ENCODE measurements around the gene SCN4B. TPM values are rescaled to one million over a fixed set of nuclear protein-coding genes. Genes with fewer than 3 reads are reported as not detected.

Gene SCN4B
- total RNA-seq, 1 experiment from 2014 or later = not detected

- no peak overlapping the region for H3K4me2 ChIP-seq (ENCODE audit: low read depth, low read length, poor library complexity, severe bottlenecking)
- no peaks in the 10 kb centered on the region for H3K27me3 ChIP-seq (ENCODE audit: low read length)
- H3K9me3 ChIP-seq (ENCODE audit: low read length) = no peaks in the 10 kb centered on the region
- no peaks in the 10 kb centered on the region for H3K36me3 ChIP-seq (ENCODE audit: insufficient read depth, low read length)
- no peak for DNase-seq
- H3K9me2 ChIP-seq (replicated peaks; ENCODE audit: insufficient read depth, low read length) = no peaks in the 10 kb centered on the region
- H3K79me2 ChIP-seq (ENCODE audit: low read length) = no peaks in the 10 kb centered on the region
- no peak overlapping the region for H3K4me3 ChIP-seq (ENCODE audit: low read length)
- H2AFZ ChIP-seq (ENCODE audit: low read length) = no peak overlapping the region
- H4K20me1 ChIP-seq (ENCODE audit: insufficient read depth, low read depth, low read length) = no peaks in the 10 kb centered on the region
- H3K4me1 ChIP-seq (ENCODE audit: low read length) = 0 out of 2 replicates have a peak, but pooled peaks cover 2% of the 10 kb centered on the region
- H3K9ac ChIP-seq (ENCODE audit: low read length) = no peak overlapping the region
- no peak overlapping the region for H3K27ac ChIP-seq (ENCODE audit: low read length)
Observed at GRCh38 chr11:118099838-118100556, 52.6 kb downstream of the SCN4B start.

DNA sequence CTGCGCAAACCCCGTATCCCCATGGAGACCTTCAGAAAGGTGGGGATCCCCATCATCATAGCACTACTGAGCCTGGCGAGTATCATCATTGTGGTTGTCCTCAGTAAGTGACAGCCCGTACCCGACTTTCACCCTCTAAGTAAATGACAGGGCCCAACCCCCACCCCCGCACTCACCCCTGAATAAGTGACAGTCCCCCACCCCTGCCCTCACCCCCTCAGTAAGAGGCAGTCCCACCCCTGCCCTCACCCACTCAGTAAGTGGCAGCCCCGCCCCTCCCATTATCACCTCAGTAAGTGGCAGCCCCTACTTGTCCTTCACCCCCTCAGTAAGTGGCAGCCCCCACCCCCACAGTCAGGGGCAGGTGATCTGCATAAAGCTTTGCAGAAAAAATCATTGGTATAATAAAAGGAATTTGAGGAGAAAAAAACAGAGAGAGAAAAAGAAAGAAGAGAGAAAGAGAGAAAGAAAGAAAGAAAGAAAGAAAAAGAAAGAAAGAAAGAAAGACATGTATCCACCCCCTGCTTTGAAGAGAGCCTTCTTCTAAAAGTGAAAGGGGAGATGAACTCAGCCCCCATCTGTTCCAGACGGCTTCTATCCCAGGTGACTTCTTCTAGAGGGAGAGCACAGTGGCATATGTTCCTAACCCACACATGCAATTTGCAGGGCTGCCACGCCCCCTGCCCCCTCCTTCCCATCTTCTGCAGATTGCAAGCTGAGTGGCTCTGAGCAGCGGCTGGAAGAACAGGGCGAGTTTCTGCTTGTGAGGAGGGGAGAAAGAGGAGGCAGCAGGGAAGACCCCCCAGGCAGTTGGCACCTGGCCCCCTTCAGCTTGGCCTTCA lies 53.4 kb downstream of the SCN4B start:
- no peaks in the 10 kb centered on the region for H3K9me3 ChIP-seq (ENCODE audit: low read length)
- no peaks in the 10 kb centered on the region for H3K36me3 ChIP-seq (ENCODE audit: insufficient read depth, low read length)
- H3K4me3 ChIP-seq (ENCODE audit: low read length) = no peak overlapping the region
- H3K9ac ChIP-seq (ENCODE audit: low read length) = no peak overlapping the region
- no peaks in the 10 kb centered on the region for H4K20me1 ChIP-seq (ENCODE audit: insufficient read depth, low read depth, low read length)
- no peak overlapping the region for H3K4me2 ChIP-seq (ENCODE audit: low read depth, low read length, poor library complexity, severe bottlenecking)
- H3K4me1 ChIP-seq (ENCODE audit: low read length) = no peaks in the 10 kb centered on the region
- no peaks in the 10 kb centered on the region for H3K79me2 ChIP-seq (ENCODE audit: low read length)
- no peaks in the 10 kb centered on the region for H3K27me3 ChIP-seq (ENCODE audit: low read length)
- no peak overlapping the region for H2AFZ ChIP-seq (ENCODE audit: low read length)
- H3K27ac ChIP-seq (ENCODE audit: low read length) = no peak overlapping the region
- no peak for DNase-seq
- H3K9me2 ChIP-seq (replicated peaks; ENCODE audit: insufficient read depth, low read length) = no peaks in the 10 kb centered on the region

- Histone ChIP-seq H3K9ac (ENCODE audit: low read length) (no peak overlapping the region), H3K4me2 (ENCODE audit: low read depth, low read length, poor library complexity, severe bottlenecking) (no peak overlapping the region), H3K36me3 (ENCODE audit: insufficient read depth, low read length) (no peaks in the 10 kb centered on the region), H3K4me1 (ENCODE audit: low read length) (no peaks in the 10 kb centered on the region), H3K9me3 (ENCODE audit: low read length) (no peaks in the 10 kb centered on the region), H3K27me3 (ENCODE audit: low read length) (no peaks in the 10 kb centered on the region), H2AFZ (ENCODE audit: low read length) (no peak overlapping the region), H3K9me2 (replicated peaks; ENCODE audit: insufficient read depth, low read length) (no peaks in the 10 kb centered on the region), H4K20me1 (ENCODE audit: insufficient read depth, low read depth, low read length) (no peaks in the 10 kb centered on the region), H3K79me2 (ENCODE audit: low read length) (no peaks in the 10 kb centered on the region), H3K27ac (ENCODE audit: low read length) (no peak overlapping the region), H3K4me3 (ENCODE audit: low read length) (no peak overlapping the region)
- DNase-seq = no peak
Observed at GRCh38 chr11:118095967-118096367, 56.7 kb downstream of the SCN4B start.

- Histone ChIP-seq H3K27ac (ENCODE audit: low read length) (no peak overlapping the region), H3K4me3 (ENCODE audit: low read length) (no peak overlapping the region), H3K27me3 (ENCODE audit: low read length) (no peaks in the 10 kb centered on the region), H3K9me2 (replicated peaks; ENCODE audit: insufficient read depth, low read length) (no peaks in the 10 kb centered on the region), H3K9me3 (ENCODE audit: low read length) (no peaks in the 10 kb centered on the region), H3K4me2 (ENCODE audit: low read depth, low read length, poor library complexity, severe bottlenecking) (no peak overlapping the region), H2AFZ (ENCODE audit: low read length) (no peak overlapping the region), H4K20me1 (ENCODE audit: insufficient read depth, low read depth, low read length) (no peaks in the 10 kb centered on the region), H3K36me3 (ENCODE audit: insufficient read depth, low read length) (no peaks in the 10 kb centered on the region), H3K4me1 (ENCODE audit: low read length) (no peaks in the 10 kb centered on the region), H3K9ac (ENCODE audit: low read length) (no peak overlapping the region), H3K79me2 (ENCODE audit: low read length) (no peaks in the 10 kb centered on the region)
- no peak for DNase-seq
Observed at GRCh38 chr11:118095493-118095892, 57.1 kb downstream of the SCN4B start.

GRCh38 chr11:118092907-118093571 lies 59.6 kb downstream of the SCN4B start:
- H3K4me2 ChIP-seq (ENCODE audit: low read depth, low read length, poor library complexity, severe bottlenecking) = no peak overlapping the region
- no peaks in the 10 kb centered on the region for H3K27me3 ChIP-seq (ENCODE audit: low read length)
- no peaks in the 10 kb centered on the region for H3K4me1 ChIP-seq (ENCODE audit: low read length)
- H3K27ac ChIP-seq (ENCODE audit: low read length) = no peak overlapping the region
- H3K9me3 ChIP-seq (ENCODE audit: low read length) = no peaks in the 10 kb centered on the region
- no peak overlapping the region for H3K4me3 ChIP-seq (ENCODE audit: low read length)
- H3K9me2 ChIP-seq (replicated peaks; ENCODE audit: insufficient read depth, low read length) = no peaks in the 10 kb centered on the region
- no peak for DNase-seq
- no peaks in the 10 kb centered on the region for H4K20me1 ChIP-seq (ENCODE audit: insufficient read depth, low read depth, low read length)
- H3K36me3 ChIP-seq (ENCODE audit: insufficient read depth, low read length) = no peaks in the 10 kb centered on the region
- no peak overlapping the region for H2AFZ ChIP-seq (ENCODE audit: low read length)
- no peaks in the 10 kb centered on the region for H3K79me2 ChIP-seq (ENCODE audit: low read length)
- no peak overlapping the region for H3K9ac ChIP-seq (ENCODE audit: low read length)

GRCh38 chr11:118091690-118092089 lies 60.9 kb downstream of the SCN4B start:
- DNase-seq = no peak
- H3K4me1 ChIP-seq (ENCODE audit: low read length) = no peaks in the 10 kb centered on the region

DNA sequence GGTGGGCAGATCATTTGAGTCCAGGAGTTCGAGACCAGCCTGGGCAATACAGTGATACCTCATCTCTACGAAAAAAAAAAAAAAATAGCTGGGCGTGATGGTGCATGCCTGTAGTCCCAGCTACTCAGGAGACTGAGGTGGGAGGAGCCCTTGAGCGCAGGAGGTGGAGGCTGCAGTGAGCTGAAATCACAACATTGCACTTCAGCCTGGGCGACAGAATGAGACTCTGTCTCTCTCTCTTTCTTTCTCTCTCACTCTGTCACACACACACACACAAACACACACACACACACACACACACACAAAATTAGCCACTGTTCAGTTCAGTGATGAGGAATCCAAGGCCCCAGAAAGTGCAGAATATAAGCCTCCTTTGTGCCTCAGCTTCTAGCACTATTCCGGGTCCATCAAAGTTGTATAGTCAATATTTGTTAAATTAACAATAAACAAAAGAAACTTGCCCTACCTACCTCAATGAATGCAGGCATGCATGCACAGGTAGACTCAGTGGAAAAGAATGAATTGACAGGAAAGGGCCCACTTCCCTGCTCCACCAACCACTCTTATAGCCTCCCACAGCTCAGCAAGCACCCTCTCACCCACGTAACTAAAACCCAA lies 62.0 kb downstream of the SCN4B start:
- H3K9ac ChIP-seq (ENCODE audit: low read length) = no peak overlapping the region
- no peaks in the 10 kb centered on the region for H3K27me3 ChIP-seq (ENCODE audit: low read length)
- H3K79me2 ChIP-seq (ENCODE audit: low read length) = no peaks in the 10 kb centered on the region
- no peaks in the 10 kb centered on the region for H3K36me3 ChIP-seq (ENCODE audit: insufficient read depth, low read length)
- H3K9me2 ChIP-seq (replicated peaks; ENCODE audit: insufficient read depth, low read length) = no peaks in the 10 kb centered on the region
- DNase-seq = no peak
- H4K20me1 ChIP-seq (ENCODE audit: insufficient read depth, low read depth, low read length) = no peaks in the 10 kb centered on the region
- no peaks in the 10 kb centered on the region for H3K4me1 ChIP-seq (ENCODE audit: low read length)
- H2AFZ ChIP-seq (ENCODE audit: low read length) = no peak overlapping the region
- H3K9me3 ChIP-seq (ENCODE audit: low read length) = no peaks in the 10 kb centered on the region
- H3K4me2 ChIP-seq (ENCODE audit: low read depth, low read length, poor library complexity, severe bottlenecking) = no peak overlapping the region
- no peak overlapping the region for H3K27ac ChIP-seq (ENCODE audit: low read length)
- no peak overlapping the region for H3K4me3 ChIP-seq (ENCODE audit: low read length)

More at GRCh38 chr11:118091690-118092089, 60.9 kb downstream of the SCN4B start:
- no peaks in the 10 kb centered on the region for H3K27me3 ChIP-seq (ENCODE audit: low read length)
- no peak overlapping the region for H3K27ac ChIP-seq (ENCODE audit: low read length)
- no peaks in the 10 kb centered on the region for H3K9me2 ChIP-seq (replicated peaks; ENCODE audit: insufficient read depth, low read length)
- no peak overlapping the region for H3K9ac ChIP-seq (ENCODE audit: low read length)
- H3K4me3 ChIP-seq (ENCODE audit: low read length) = no peak overlapping the region
- no peaks in the 10 kb centered on the region for H3K79me2 ChIP-seq (ENCODE audit: low read length)
- no peaks in the 10 kb centered on the region for H3K9me3 ChIP-seq (ENCODE audit: low read length)
- H4K20me1 ChIP-seq (ENCODE audit: insufficient read depth, low read depth, low read length) = no peaks in the 10 kb centered on the region
- H3K36me3 ChIP-seq (ENCODE audit: insufficient read depth, low read length) = no peaks in the 10 kb centered on the region
- H2AFZ ChIP-seq (ENCODE audit: low read length) = no peak overlapping the region
- H3K4me2 ChIP-seq (ENCODE audit: low read depth, low read length, poor library complexity, severe bottlenecking) = no peak overlapping the region

- H3K4me2 ChIP-seq (ENCODE audit: low read depth, low read length, poor library complexity, severe bottlenecking) = no peak overlapping the region
Observed at GRCh38 chr11:118088531-118088930, 64.1 kb downstream of the SCN4B start.

More at GRCh38 chr11:118088531-118088930, 64.1 kb downstream of the SCN4B start:
- Histone ChIP-seq H3K79me2 (ENCODE audit: low read length) (no peaks in the 10 kb centered on the region), H3K36me3 (ENCODE audit: insufficient read depth, low read length) (no peaks in the 10 kb centered on the region), H3K9me3 (ENCODE audit: low read length) (no peaks in the 10 kb centered on the region), H3K4me3 (ENCODE audit: low read length) (no peak overlapping the region), H3K9ac (ENCODE audit: low read length) (no peak overlapping the region), H3K27ac (ENCODE audit: low read length) (no peak overlapping the region), H4K20me1 (ENCODE audit: insufficient read depth, low read depth, low read length) (no peaks in the 10 kb centered on the region), H3K27me3 (ENCODE audit: low read length) (no peaks in the 10 kb centered on the region), H3K9me2 (replicated peaks; ENCODE audit: insufficient read depth, low read length) (no peaks in the 10 kb centered on the region), H3K4me1 (ENCODE audit: low read length) (no peaks in the 10 kb centered on the region), H2AFZ (ENCODE audit: low read length) (no peak overlapping the region)
- DNase-seq = no peak

Data from Karpas-422 (cell line).